Measurements from ENCODE around the gene CDC40.
"Not testable (repeated sequence)": the region's sequence is repeated elsewhere in the genome, so short reads cannot be mapped to it uniquely, and the experiment has no call there.

CDC40 gene

GRCh38 chr6:110201151-110201884 is 21.1 kb downstream of the CDC40 start:
- no peak for DNase-seq

DNA sequence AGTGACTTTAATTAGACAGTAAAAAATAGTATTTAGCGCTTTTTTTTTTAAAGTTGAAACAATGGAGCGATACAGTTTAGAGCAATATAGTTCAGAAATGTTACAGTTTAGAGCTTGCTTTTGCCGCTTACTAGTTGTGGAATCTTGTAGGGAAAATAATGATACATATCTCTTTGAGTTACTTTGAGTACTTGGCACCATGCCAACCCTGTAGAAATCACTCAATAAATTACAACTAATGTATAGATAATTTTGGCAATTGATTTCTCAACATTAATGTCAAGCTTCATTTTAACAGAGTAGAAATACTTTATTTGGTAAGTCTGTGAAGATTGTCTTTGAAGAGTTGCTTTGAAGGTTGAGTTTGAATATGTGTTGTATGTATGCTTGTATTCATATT is 27.4 kb downstream of the CDC40 start:
- DNase-seq = no peak

DNA sequence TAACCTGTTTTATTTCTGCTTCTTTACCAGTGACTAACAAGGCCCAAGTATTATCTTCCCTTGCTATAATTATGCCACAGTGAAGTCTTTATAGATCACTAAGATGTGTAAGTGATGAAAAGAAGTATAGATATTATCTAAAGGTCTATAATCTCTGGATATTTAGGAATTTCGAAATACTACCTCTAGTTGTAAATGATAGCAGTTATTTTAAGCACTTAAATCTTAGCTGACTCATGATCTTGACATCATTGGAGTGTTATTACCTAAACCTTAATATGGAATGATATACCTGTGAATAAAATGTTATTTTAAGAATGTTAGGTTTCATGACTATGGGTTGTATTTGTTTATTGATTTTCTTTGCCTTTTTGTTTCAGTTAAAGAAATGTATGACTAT is 31.5 kb downstream of the CDC40 start:
- no peak for DNase-seq

GRCh38 chr6:110214338-110214737 is 34.1 kb downstream of the CDC40 start:
- DNase-seq = no peak

- DNase-seq = no peak
These were observed 35.9 kb downstream of the CDC40 start for GRCh38 chr6:110216140-110216539.

- peak; percentile 1 for DNase-seq
These were observed 37.0 kb downstream of the CDC40 start for GRCh38 chr6:110217266-110217665.

- DNase-seq = no peak
These were observed 41.5 kb downstream of the CDC40 start for GRCh38 chr6:110221738-110222137.

- no peak for DNase-seq
These were observed 46.0 kb downstream of the CDC40 start for GRCh38 chr6:110226261-110226660.

- DNase-seq = no peak
These were observed 52.2 kb downstream of the CDC40 start for GRCh38 chr6:110232450-110232849.

- DNase-seq = no peak
These were observed 53.6 kb downstream of the CDC40 start for GRCh38 chr6:110233770-110234374.

GRCh38 chr6:110236007-110236406 is 55.8 kb downstream of the CDC40 start:
- DNase-seq = not testable (repeated sequence)

GRCh38 chr6:110239526-110240274 is 59.5 kb downstream of the CDC40 start:
- no peak for DNase-seq

DNA sequence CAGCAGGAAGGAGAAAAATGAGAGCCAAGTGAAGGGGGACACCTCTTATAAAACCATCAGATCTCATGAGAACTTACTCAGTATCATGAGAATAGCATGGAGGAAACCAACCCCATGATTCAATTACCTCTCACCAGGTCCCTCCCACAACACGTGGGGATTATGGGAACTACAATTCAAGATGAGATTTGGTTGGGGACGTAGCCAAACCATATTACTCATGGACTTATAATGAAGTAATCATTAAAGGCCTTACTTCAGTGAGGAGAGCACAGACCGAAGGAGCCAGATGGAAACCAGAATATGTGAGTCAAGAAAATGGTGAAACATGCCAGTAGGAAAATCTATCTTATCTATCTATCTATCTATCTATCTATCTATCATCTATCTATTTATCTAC is 64.4 kb downstream of the CDC40 start:
- not testable (repeated sequence) for DNase-seq

DNA sequence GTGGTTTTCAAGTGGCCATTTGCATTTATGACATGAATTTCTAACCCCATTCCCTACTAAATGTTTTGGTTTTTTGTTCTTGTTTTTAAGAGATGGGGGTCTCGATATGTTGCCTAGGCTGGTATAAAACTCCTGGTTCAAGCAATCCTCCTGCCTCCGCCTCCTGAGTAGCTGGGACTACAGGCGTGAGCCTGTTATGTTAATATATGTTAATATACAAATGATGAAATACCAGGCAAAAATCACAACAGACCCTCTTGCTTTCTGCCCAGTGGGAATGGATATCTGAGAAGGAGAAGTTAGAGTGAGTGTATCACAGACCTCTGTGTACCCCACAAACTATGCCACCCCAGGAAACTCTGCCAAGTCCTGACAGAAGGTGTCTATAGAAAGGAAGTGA is 66.2 kb downstream of the CDC40 start:
- DNase-seq = no peak

GRCh38 chr6:110246900-110247546 is 66.8 kb downstream of the CDC40 start:
- DNase-seq = no peak

DNA sequence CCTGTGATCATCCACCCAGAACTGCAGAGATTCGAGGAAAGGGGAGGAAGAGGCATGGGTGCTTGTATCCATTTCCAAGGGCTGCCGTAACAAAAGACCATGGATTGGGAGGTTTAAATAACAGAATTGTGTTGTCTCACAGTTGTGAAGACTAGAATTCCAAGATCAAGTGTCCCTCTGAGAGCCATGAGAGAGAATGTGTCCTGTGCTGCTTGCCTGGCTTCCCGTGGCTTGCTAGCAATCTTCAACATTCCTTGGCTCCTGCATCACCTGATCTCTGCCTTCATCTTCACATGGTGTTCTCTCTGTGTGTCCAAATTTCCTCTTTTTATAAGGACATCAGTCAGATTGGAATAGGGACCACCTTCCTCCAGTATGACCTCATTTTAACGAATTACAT is 69.8 kb downstream of the CDC40 start:
- no peak for DNase-seq

DNA sequence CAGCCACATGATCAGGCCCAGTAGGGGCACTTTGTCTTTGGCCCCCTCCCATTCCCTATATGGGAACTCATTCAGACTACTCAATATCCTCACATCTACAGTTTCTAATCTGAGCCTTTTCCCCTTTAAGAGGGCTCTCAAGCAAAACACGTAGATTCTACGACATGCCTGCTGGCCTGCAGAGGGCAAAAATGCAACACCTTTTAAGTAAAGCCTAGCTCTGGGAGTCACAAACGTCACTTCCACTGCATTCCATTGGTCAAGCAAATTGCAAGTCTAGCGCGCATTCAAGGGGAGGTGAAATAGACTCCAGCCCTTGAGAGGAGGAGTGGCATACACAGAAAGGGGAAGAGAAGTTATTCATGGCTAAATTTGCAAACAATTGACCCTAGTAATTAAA is 70.6 kb downstream of the CDC40 start:
- DNase-seq = no peak

- DNase-seq = no peak
These were observed 75.1 kb downstream of the CDC40 start for GRCh38 chr6:110255211-110255750.

- no peak for DNase-seq
These were observed 76.1 kb downstream of the CDC40 start for GRCh38 chr6:110256366-110256765.

DNA sequence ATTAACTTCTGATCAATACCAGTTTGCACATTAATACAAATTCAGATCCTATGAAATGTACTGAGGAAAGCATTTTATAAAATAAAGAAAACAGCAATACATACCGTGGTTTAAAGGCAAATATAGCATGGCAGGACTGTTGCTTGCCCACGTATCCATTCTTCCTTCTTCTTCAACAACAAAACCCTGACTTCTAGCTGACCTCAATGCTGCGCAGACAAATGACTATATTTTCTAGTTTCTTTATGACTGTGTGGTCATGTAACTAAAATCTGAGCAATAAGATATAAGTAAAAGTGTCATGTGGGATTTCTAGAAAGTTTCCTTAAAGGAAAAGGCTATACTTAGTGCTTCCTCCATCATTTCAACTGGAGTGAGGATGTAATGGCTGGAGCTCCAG is 85.0 kb downstream of the CDC40 start:
- DNase-seq = no peak

GRCh38 chr6:110266996-110267395 is 86.8 kb downstream of the CDC40 start:
- no peak for DNase-seq

- DNase-seq = no peak
These were observed 89.4 kb downstream of the CDC40 start for GRCh38 chr6:110269623-110270022.

- DNase-seq = peak; percentile 10
These were observed 89.9 kb downstream of the CDC40 start for GRCh38 chr6:110270165-110270564.

DNA sequence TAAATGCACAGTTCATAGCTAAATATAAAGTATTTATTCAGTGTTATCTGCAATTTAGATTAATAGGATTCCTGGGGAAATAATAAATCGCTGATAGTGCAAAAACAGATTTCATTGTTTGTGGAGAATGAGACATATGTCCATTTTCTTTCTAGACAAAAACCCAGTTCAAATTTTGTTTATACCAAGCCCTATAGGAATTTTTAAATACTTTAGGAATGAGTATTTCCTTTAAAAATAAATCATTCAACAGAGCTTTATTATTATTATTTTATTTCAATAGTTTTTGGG is 91.5 kb downstream of the CDC40 start:
- DNase-seq = no peak

All from NCI-H226 (cell line).